HUES64 (cell line): ENCODE measurements around the gene WDR70.
"Not testable (repeated sequence)": the region's sequence is repeated elsewhere in the genome, so short reads cannot be mapped to it uniquely, and the experiment has no call there.

Source experiments
- H3K27ac ChIP-seq: 2 replicates; pipeline ENCODE4 v1.7.0; 2013; ENCODE audit warnings: low read depth, low read length, inconsistent platforms
- H3K27me3 ChIP-seq: 2 replicates; pipeline ENCODE4 v1.6.1; 2013; ENCODE audit warnings: mild to moderate bottlenecking, low read length; ENCODE audit not compliant: insufficient read depth
- H3K36me3 ChIP-seq: 2 replicates; pipeline ENCODE4 v1.6.1; 2013; ENCODE audit warnings: mild to moderate bottlenecking, low read length; ENCODE audit not compliant: insufficient read depth
- H3K4me1 ChIP-seq: 2 replicates; pipeline ENCODE4 v1.6.1; 2013; ENCODE audit warnings: mild to moderate bottlenecking, low read length, moderate library complexity; ENCODE audit not compliant: insufficient read depth
- H3K4me3 ChIP-seq: 2 replicates; pipeline ENCODE4 v1.5.1; 2013; ENCODE audit warnings: mild to moderate bottlenecking, low read length, moderate library complexity
- H3K9ac ChIP-seq: 2 replicates; pipeline ENCODE4 v1.6.1; 2013; ENCODE audit warnings: mild to moderate bottlenecking, low read depth, low read length
- H3K9me3 ChIP-seq: 2 replicates; pipeline ENCODE4 v1.6.1; 2013; ENCODE audit warnings: low read depth, low read length; ENCODE audit not compliant: insufficient read depth
- WGBS: fragments of 150-250, 120-280 bp; methylation state at CpG from one replicate; pipeline ENCODE4 v1.1.7; 2013; ENCODE audit warnings: missing lambda C conversion rate; 5-methylcytosine and 5-hydroxymethylcytosine counted together

The WDR70 gene

GRCh38 chr5:37606148-37606547 is 227.0 kb downstream of the WDR70 start:
- Histone ChIP-seq H3K27me3 (no peaks in the 10 kb centered on the region), H3K4me1 (no peaks in the 10 kb centered on the region), H3K4me3 (no peak overlapping the region), H3K27ac (no peak overlapping the region), H3K36me3 (0 out of 2 replicates have a peak, but pooled peaks cover 2% of the 10 kb centered on the region), H3K9me3 (no peaks in the 10 kb centered on the region), H3K9ac (no peak overlapping the region)
- 87% methylated on average over 1 of the region's 1 CpG for WGBS

DNA sequence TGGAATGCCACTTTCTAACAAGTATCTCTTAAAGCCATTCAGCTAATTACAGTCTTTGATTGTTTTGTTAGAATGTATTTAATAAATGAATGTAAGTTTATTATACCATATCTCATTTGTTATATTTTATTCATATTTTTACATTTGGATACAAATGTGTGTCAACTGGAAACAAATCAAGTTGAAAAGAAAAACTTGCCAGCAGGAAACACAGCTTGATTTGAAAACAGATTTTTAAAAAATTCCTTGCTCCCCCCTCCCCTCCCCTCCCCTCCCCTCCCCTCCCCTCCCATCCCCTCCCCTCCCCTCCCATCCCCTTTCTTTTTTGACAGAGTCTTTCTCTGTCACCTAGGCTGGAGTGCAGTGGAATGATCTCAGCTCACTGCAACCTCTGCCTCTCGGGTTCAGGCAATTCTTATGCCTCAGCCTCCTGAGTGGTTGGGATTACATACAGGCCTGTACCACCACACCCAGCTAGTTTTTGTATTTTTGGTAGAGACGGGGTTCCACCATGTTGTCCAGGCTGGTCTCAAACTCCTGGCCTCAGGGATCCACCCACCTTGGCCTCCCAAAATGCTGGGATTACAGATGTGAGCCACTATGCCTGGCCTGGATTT is 227.6 kb downstream of the WDR70 start:
- no peak overlapping the region for H3K27ac ChIP-seq
- no peaks in the 10 kb centered on the region for H3K9me3 ChIP-seq
- H3K4me3 ChIP-seq, result no peak overlapping the region
- no peaks in the 10 kb centered on the region for H3K27me3 ChIP-seq
- 88% methylated on average over 2 of the region's 2 CpGs for WGBS
- no peaks in the 10 kb centered on the region for H3K4me1 ChIP-seq
- H3K9ac ChIP-seq, result no peak overlapping the region
- H3K36me3 ChIP-seq, result 0 out of 2 replicates have a peak, but pooled peaks cover 2% of the 10 kb centered on the region

DNA sequence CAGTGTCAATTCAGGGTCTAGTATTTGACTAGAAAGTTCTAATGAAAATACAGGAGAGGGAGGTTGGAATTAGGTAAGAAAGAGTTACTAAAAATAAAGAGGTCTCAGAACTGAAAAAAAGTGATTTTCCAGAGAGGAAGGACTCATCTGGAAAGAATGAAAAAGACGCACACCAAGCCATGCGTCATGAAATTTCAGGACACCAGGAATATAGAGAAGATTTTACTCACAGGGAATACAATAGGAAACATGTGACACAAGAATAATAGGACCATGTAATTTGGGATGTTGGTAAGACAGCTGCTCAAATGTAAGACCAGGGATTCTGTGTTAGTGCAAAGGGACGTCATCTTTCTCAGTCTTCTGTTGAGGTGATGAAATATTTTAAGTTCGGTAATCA is 236.1 kb downstream of the WDR70 start:
- Histone ChIP-seq H3K9ac (no peak overlapping the region), H3K9me3 (no peaks in the 10 kb centered on the region), H3K4me1 (no peaks in the 10 kb centered on the region), H3K27me3 (no peaks in the 10 kb centered on the region), H3K36me3 (no peaks in the 10 kb centered on the region), H3K27ac (no peak overlapping the region), H3K4me3 (no peak overlapping the region)
- WGBS, result 95% methylated on average over 4 of the region's 4 CpGs

GRCh38 chr5:37619353-37619752 is 240.2 kb downstream of the WDR70 start:
- H3K4me3 ChIP-seq, result no peak overlapping the region
- no peaks in the 10 kb centered on the region for H3K4me1 ChIP-seq
- no peak overlapping the region for H3K27ac ChIP-seq
- H3K27me3 ChIP-seq, result no peaks in the 10 kb centered on the region
- no peak overlapping the region for H3K9ac ChIP-seq
- peaks cover 3% of the 10 kb centered on the region; the same call in 1 of the 2 replicates for H3K9me3 ChIP-seq
- H3K36me3 ChIP-seq, result no peaks in the 10 kb centered on the region

- H3K9ac ChIP-seq, H3K27ac ChIP-seq, H3K36me3 ChIP-seq, H3K4me1 ChIP-seq, H3K9me3 ChIP-seq, H3K27me3 ChIP-seq, H3K4me3 ChIP-seq: not testable (repeated sequence)
- no CpG with 5 or more reads among the region's 2 CpGs for WGBS
Measured at GRCh38 chr5:37622354-37622753, 243.2 kb downstream of the WDR70 start.

GRCh38 chr5:37626266-37626665 is 247.1 kb downstream of the WDR70 start:
- Histone ChIP-seq H3K9me3 (peaks cover 8% of the 10 kb centered on the region; the same call in 1 of the 2 replicates), H3K27me3 (no peaks in the 10 kb centered on the region), H3K4me3 (no peak overlapping the region), H3K9ac (no peak overlapping the region), H3K4me1 (no peaks in the 10 kb centered on the region), H3K27ac (no peak overlapping the region), H3K36me3 (no peaks in the 10 kb centered on the region)
- 97% methylated on average over 2 of the region's 3 CpGs for WGBS

DNA sequence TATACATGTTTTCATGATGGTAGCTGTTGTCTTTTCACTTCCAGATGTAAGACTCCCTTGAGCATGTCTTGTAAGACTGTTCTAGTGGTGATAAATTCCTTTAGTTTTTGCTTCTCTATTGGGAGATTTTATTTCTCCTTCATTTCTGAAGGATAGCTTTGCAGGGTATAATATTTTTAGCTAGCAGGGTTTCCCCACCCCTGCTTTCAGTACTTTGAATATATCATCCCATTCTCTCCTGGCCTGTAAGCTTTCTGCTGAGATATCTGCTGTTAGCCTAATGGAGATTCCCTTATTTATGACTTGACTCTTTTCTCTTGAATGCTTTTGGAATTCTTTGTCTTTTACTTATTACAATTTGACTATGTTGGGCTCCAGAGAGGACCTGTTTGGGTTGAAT is 249.8 kb downstream of the WDR70 start:
- H3K4me1 ChIP-seq, result no peaks in the 10 kb centered on the region
- H3K27ac ChIP-seq, result no peak overlapping the region
- no peaks in the 10 kb centered on the region for H3K36me3 ChIP-seq
- H3K9ac ChIP-seq, result no peak overlapping the region
- H3K27me3 ChIP-seq, result no peaks in the 10 kb centered on the region
- no peak overlapping the region for H3K4me3 ChIP-seq
- H3K9me3 ChIP-seq, result 0 out of 2 replicates have a peak, but pooled peaks cover 7% of the 10 kb centered on the region

GRCh38 chr5:37631939-37632338 is 252.8 kb downstream of the WDR70 start:
- H3K27ac ChIP-seq, result no peak overlapping the region
- WGBS, result 100% methylated on average over 1 of the region's 3 CpGs
- H3K4me1 ChIP-seq, result no peaks in the 10 kb centered on the region
- H3K9me3 ChIP-seq, result 0 out of 2 replicates have a peak, but pooled peaks cover 7% of the 10 kb centered on the region
- H3K4me3 ChIP-seq, result no peak overlapping the region
- H3K27me3 ChIP-seq, result no peaks in the 10 kb centered on the region
- H3K36me3 ChIP-seq, result no peaks in the 10 kb centered on the region
- H3K9ac ChIP-seq, result no peak overlapping the region

DNA sequence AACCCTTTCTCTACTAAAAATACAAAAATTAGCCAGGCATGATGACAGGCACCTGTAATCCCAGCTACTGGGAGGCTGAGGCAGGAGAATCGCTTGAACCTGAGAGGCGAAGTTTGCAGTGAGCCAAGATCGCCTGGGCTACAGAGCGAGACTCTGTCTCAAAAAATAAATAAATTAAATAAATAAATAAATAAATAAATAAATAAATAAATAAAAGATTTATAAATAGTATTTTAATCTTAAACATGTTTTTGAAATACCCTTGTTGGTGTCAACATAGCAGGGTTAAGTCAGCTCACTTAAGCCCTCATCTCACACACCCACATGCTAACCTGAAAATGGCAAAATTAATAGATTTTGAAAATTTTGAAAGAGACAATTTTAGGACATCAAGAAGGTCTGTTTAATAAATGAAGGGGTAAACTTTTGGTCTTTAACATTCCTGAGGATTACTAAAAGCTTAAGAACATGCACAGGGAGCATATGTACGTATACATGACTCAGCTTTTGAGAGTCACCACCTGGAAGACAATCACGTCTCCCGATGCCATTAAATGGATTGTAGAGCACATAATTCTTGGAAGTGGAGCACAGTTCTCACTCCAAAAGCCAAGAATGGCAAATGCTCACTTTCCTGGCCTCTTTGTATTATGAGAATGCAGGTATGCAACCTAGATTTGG is 258.2 kb downstream of the WDR70 start:
- Histone ChIP-seq H3K4me1 (no peaks in the 10 kb centered on the region), H3K27ac (no peak overlapping the region), H3K36me3 (no peaks in the 10 kb centered on the region), H3K9ac (no peak overlapping the region), H3K9me3 (no peaks in the 10 kb centered on the region), H3K4me3 (no peak overlapping the region), H3K27me3 (no peaks in the 10 kb centered on the region)
- 96% methylated on average over 6 of the region's 7 CpGs for WGBS

- Histone ChIP-seq H3K9me3 (no peaks in the 10 kb centered on the region), H3K4me3 (no peak overlapping the region), H3K27ac (no peak overlapping the region), H3K27me3 (no peaks in the 10 kb centered on the region), H3K36me3 (no peaks in the 10 kb centered on the region), H3K9ac (no peak overlapping the region), H3K4me1 (no peaks in the 10 kb centered on the region)
- 95% methylated on average over 1 of the region's 1 CpG for WGBS
Measured at GRCh38 chr5:37638897-37639296, 259.8 kb downstream of the WDR70 start.

DNA sequence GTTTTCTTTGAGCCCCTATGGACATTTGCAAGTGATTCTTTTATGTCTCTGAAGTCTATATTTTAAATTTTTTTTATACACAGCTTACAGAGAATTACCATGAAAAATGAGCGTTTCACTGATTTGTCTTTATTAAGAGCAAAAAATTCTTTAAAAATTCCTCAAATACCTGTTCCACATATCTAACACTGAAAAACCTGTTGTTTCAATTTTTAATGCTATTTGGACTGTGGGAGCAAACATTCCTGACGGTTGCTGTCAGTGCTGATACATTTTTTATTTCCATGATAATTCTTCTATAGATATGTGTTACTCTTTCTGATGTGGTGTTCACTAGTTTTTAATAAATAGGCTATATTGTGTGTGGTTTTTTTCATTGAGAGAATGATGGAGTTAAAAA is 261.0 kb downstream of the WDR70 start:
- Histone ChIP-seq H3K9me3 (no peaks in the 10 kb centered on the region), H3K27ac (no peak overlapping the region), H3K4me1 (no peaks in the 10 kb centered on the region), H3K27me3 (no peaks in the 10 kb centered on the region), H3K4me3 (no peak overlapping the region), H3K9ac (no peak overlapping the region), H3K36me3 (no peaks in the 10 kb centered on the region)
- 100% methylated on average over 2 of the region's 2 CpGs for WGBS
